ENCODE results near the gene KRT13.

KRT13 gene

DNA sequence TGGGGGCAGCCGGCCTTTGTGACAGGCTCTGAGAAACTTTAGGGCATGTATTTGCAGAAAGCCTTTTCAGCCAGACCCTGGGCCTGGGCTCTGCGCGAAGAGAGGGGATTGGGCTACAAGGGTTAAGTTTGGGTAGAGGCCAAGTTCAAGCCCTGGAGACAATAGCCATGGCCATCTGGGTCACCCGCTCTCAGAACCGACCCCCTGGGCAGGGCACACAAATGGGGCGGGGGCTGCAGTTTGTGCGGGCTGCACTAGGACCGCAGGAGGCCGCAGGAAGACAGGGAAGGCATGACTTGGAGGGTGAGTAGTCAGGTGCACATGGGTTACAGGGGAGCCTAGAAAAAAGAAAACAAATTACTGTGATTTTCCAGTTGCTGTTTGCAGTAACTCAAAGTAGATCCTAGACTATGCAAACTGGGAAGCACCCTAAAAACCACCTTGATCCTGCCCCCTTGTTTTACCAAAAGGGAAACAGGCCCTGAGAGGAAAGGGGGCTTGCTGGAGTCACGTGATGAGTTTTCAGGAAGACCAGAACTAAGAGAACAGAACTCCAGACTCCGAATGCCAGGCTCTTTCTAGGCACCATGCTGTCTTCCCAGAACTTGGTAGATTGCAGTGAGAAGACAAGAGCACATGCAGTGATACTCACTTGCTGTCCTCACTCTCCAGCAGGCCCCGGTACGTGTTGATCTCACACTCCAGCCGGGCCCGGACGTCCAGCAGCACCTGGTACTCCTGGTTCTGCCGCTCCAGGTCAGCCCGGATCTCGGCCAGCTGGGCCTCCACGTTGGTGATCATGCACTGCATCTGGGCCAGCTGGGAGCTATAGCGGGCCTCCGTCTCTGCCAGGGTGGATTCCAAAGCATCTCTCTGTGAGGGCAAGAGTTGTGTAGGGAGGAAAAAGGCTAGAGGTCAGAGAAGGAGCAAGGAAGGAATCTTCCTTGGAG lies 28.3 kb downstream of the KRT13 start:
- Histone ChIP-seq H3K9ac (ENCODE audit: low read length) (no peak overlapping the region), H3K27me3 (ENCODE audit: insufficient read depth, low read length) (no peaks in the 10 kb centered on the region; the same call in 1 of the 2 replicates), H4K20me1 (ENCODE audit: insufficient read depth, low read length) (no peaks in the 10 kb centered on the region), H3K4me2 (ENCODE audit: low read length) (no peak overlapping the region), H3K9me2 (ENCODE audit: low read depth, low read length) (no peaks in the 10 kb centered on the region), H3K27ac (ENCODE audit: low read depth, low read length, poor library complexity, severe bottlenecking) (no peak overlapping the region), H3K4me3 (ENCODE audit: low read depth, low read length, poor library complexity, severe bottlenecking) (no peak overlapping the region), H3K36me3 (ENCODE audit: insufficient read depth, low read length) (no peaks in the 10 kb centered on the region), H2AFZ (ENCODE audit: low read length) (no peak overlapping the region), H3K79me2 (ENCODE audit: insufficient read depth, low read length) (no peaks in the 10 kb centered on the region), H3F3A (ENCODE audit: insufficient read depth, low read length) (no peaks in the 10 kb centered on the region), H3K4me1 (ENCODE audit: insufficient read depth, low read length, severe bottlenecking) (no peaks in the 10 kb centered on the region), H3K9me3 (ENCODE audit: low read length) (no peaks in the 10 kb centered on the region)
- TF ChIP-seq EZH2 (IDR thresholded peaks at IDR 0.05; ENCODE audit: borderline replicate concordance, low read length): no peak
- no peak for TF ChIP-seq CTCF (IDR thresholded peaks at IDR 0.05; ENCODE audit: low read length)

GRCh38 chr17:41475421-41475820 lies 30.0 kb downstream of the KRT13 start:
- Histone ChIP-seq H3K27ac (ENCODE audit: low read depth, low read length, poor library complexity, severe bottlenecking) (no peak overlapping the region), H3K4me3 (ENCODE audit: low read depth, low read length, poor library complexity, severe bottlenecking) (no peak overlapping the region), H3K27me3 (ENCODE audit: insufficient read depth, low read length) (no peaks in the 10 kb centered on the region; the same call in 1 of the 2 replicates), H3K9me3 (ENCODE audit: low read length) (no peaks in the 10 kb centered on the region), H3F3A (ENCODE audit: insufficient read depth, low read length) (no peaks in the 10 kb centered on the region), H3K36me3 (ENCODE audit: insufficient read depth, low read length) (no peaks in the 10 kb centered on the region), H3K9me2 (ENCODE audit: low read depth, low read length) (no peaks in the 10 kb centered on the region), H3K4me1 (ENCODE audit: insufficient read depth, low read length, severe bottlenecking) (no peaks in the 10 kb centered on the region), H3K79me2 (ENCODE audit: insufficient read depth, low read length) (no peaks in the 10 kb centered on the region), H3K9ac (ENCODE audit: low read length) (no peak overlapping the region), H4K20me1 (ENCODE audit: insufficient read depth, low read length) (no peaks in the 10 kb centered on the region), H2AFZ (ENCODE audit: low read length) (no peak overlapping the region), H3K4me2 (ENCODE audit: low read length) (no peak overlapping the region)
- TF ChIP-seq EZH2 (IDR thresholded peaks at IDR 0.05; ENCODE audit: borderline replicate concordance, low read length) (no peak), CTCF (IDR thresholded peaks at IDR 0.05; ENCODE audit: low read length) (no peak)

- Histone ChIP-seq H3K9me3 (ENCODE audit: low read length) (no peaks in the 10 kb centered on the region), H3F3A (ENCODE audit: insufficient read depth, low read length) (no peaks in the 10 kb centered on the region), H2AFZ (ENCODE audit: low read length) (no peak overlapping the region), H3K36me3 (ENCODE audit: insufficient read depth, low read length) (no peaks in the 10 kb centered on the region), H3K9me2 (ENCODE audit: low read depth, low read length) (no peaks in the 10 kb centered on the region), H3K4me1 (ENCODE audit: insufficient read depth, low read length, severe bottlenecking) (no peaks in the 10 kb centered on the region), H4K20me1 (ENCODE audit: insufficient read depth, low read length) (no peaks in the 10 kb centered on the region), H3K9ac (ENCODE audit: low read length) (no peak overlapping the region), H3K4me2 (ENCODE audit: low read length) (no peak overlapping the region), H3K27ac (ENCODE audit: low read depth, low read length, poor library complexity, severe bottlenecking) (no peak overlapping the region), H3K27me3 (ENCODE audit: insufficient read depth, low read length) (no peaks in the 10 kb centered on the region; the same call in 1 of the 2 replicates), H3K4me3 (ENCODE audit: low read depth, low read length, poor library complexity, severe bottlenecking) (no peak overlapping the region), H3K79me2 (ENCODE audit: insufficient read depth, low read length) (no peaks in the 10 kb centered on the region)
- no peak for TF ChIP-seq CTCF (IDR thresholded peaks at IDR 0.05; ENCODE audit: low read length)
- TF ChIP-seq EZH2 (IDR thresholded peaks at IDR 0.05; ENCODE audit: borderline replicate concordance, low read length): no peak
Measured at GRCh38 chr17:41474863-41475262, 30.5 kb downstream of the KRT13 start.

All from OCI-LY1 (cell line).